ENCODE data around the gene FAM120B. TPM values are rescaled to one million over a fixed set of nuclear protein-coding genes. Genes with fewer than 3 reads are reported as not detected.

The FAM120B gene
- total RNA-seq, 1 experiment from 2014 or later: 25.2 TPM

DNA sequence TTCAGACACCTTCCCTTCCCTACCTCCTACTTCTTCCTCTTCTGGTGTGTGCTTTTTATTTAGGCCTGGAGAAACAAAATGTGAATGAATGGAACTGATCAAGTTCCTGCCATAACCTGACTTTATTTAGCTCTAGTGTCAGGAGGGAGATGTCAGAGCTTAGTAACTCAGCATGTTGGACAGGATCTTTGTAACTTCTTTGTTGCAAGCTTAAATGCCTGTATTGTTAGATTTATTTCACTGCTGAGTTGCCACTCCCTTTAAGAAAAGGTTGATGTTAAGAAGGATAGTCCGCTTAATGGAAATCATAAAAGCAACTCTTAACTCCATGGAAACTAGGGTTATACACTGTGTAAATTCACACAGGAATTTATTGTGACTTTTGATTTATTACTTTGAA, 2.2 kb downstream of the FAM120B start:
- intact Hi-C loops (cut with micrococcal nuclease): loop anchor here (10.0 kb wide), 1 partner anchor 514 kb away; no protein-coding TSS in a partner anchor
- no peaks in the 10 kb centered on the region for H3K27me3 ChIP-seq (ENCODE audit: insufficient read depth, low read length)
- H3K4me3 ChIP-seq (replicated peaks in 1 of 2; ENCODE audit: low read depth in 1 of 2, low read length in 2 of 2): no peak overlapping the region
- ATAC-seq (no peak), DNase-seq (ENCODE audit: low read depth, low spot score) (no peak)
- no peak for TF ChIP-seq TCF7L2 (IDR thresholded peaks at IDR 0.05; ENCODE audit: borderline replicate concordance, extremely low read depth, insufficient read depth, insufficient read length)
- no peak for TF ChIP-seq ZNF274 (IDR thresholded peaks at IDR 0.05; ENCODE audit: low read depth, low read length)
- no peak for TF ChIP-seq MAX (IDR thresholded peaks at IDR 0.05)
- no peak for TF ChIP-seq CTCF (IDR thresholded peaks at IDR 0.05 in 2 of 3, conservative IDR thresholded peaks at IDR 0.05 in 1 of 3; ENCODE audit: borderline replicate concordance in 1 of 3, insufficient read depth in 1 of 3, low read depth in 2 of 3, low read length in 2 of 3)
- TF ChIP-seq SIN3A (IDR thresholded peaks at IDR 0.05; ENCODE audit: low read depth): no peak
- TF ChIP-seq YY1 (IDR thresholded peaks at IDR 0.05; ENCODE audit: extremely low read depth, insufficient replicate concordance, low read depth, low read length): no peak
- TF ChIP-seq JUND (IDR thresholded peaks at IDR 0.05): no peak
- TF ChIP-seq SRF (IDR thresholded peaks at IDR 0.05; ENCODE audit: low read depth): no peak
- TF ChIP-seq SP1 (IDR thresholded peaks at IDR 0.05; ENCODE audit: low read depth): no peak
- TF ChIP-seq, protein P1, sequence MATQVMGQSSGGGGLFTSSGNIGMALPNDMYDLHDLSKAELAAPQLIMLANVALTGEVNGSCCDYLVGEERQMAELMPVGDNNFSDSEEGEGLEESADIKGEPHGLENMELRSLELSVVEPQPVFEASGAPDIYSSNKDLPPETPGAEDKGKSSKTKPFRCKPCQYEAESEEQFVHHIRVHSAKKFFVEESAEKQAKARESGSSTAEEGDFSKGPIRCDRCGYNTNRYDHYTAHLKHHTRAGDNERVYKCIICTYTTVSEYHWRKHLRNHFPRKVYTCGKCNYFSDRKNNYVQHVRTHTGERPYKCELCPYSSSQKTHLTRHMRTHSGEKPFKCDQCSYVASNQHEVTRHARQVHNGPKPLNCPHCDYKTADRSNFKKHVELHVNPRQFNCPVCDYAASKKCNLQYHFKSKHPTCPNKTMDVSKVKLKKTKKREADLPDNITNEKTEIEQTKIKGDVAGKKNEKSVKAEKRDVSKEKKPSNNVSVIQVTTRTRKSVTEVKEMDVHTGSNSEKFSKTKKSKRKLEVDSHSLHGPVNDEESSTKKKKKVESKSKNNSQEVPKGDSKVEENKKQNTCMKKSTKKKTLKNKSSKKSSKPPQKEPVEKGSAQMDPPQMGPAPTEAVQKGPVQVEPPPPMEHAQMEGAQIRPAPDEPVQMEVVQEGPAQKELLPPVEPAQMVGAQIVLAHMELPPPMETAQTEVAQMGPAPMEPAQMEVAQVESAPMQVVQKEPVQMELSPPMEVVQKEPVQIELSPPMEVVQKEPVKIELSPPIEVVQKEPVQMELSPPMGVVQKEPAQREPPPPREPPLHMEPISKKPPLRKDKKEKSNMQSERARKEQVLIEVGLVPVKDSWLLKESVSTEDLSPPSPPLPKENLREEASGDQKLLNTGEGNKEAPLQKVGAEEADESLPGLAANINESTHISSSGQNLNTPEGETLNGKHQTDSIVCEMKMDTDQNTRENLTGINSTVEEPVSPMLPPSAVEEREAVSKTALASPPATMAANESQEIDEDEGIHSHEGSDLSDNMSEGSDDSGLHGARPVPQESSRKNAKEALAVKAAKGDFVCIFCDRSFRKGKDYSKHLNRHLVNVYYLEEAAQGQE (IDR thresholded peaks at IDR 0.05; ENCODE audit: low read depth): no peak
- TF ChIP-seq ZBTB33 (IDR thresholded peaks at IDR 0.05; ENCODE audit: extremely low read depth, insufficient replicate concordance, low read length): no peak
- no peak for TF ChIP-seq ELF1 (IDR thresholded peaks at IDR 0.05; ENCODE audit: borderline replicate concordance, low read depth)
- no peak for TF ChIP-seq EGR1 (IDR thresholded peaks at IDR 0.05; ENCODE audit: low read depth)
- no peak for TF ChIP-seq FOSL1 (IDR thresholded peaks at IDR 0.05; ENCODE audit: low read depth)
- H3K79me2 ChIP-seq (ENCODE audit: insufficient read depth, low read length): peaks cover 72% of the 10 kb centered on the region
- H4K20me1 ChIP-seq (ENCODE audit: insufficient read depth): no peaks in the 10 kb centered on the region; the same call in 1 of the 2 replicates
- ChIA-PET RAD21 (ENCODE audit: low non-redundant PET in 1 of 2, low total read pairs in 2 of 2, uncharacterized antibody in 2 of 2, unreplicated experiment in 2 of 2) (no interaction called here), POLR2A (no interaction called here), CTCF (no interaction called here)
- no peak overlapping the region for H3K27ac ChIP-seq (ENCODE audit: low read depth, low read length)
- H3K36me3 ChIP-seq (ENCODE audit: control insufficient read depth in 1 of 2, insufficient read depth in 2 of 2, low read length in 2 of 2): no peaks in the 10 kb centered on the region
- no peaks in the 10 kb centered on the region for H3K9me2 ChIP-seq (ENCODE audit: insufficient read depth)
- H2AFZ ChIP-seq (ENCODE audit: low read depth, low read length, poor library complexity, severe bottlenecking): no peak overlapping the region
- no peak overlapping the region; the same call in 1 of the 2 replicates for H3K4me2 ChIP-seq (ENCODE audit: low read length)
- H3K9ac ChIP-seq (ENCODE audit: low read length): no peak overlapping the region
- no TSS peak for BruUV-seq (replicated peaks)
- peaks cover 10 to 24% of the 10 kb centered on the region in 2 experiments for H3K4me1 ChIP-seq (ENCODE audit: control insufficient read depth in 1 of 2, insufficient read depth in 2 of 2, low read length in 2 of 2)
- no peaks in the 10 kb centered on the region for H3K9me3 ChIP-seq (ENCODE audit: control insufficient read depth in 1 of 2, insufficient read depth in 1 of 2, low read depth in 1 of 2, low read length in 2 of 2)

Measured in HCT116 (cell line).